Activated CD4-positive, alpha-beta T cell treated with anti-CD3 and anti-CD28 coated beads for 36 hours (primary cell): ENCODE measurements around the gene LDLRAD4. TPM values are rescaled to one million over a fixed set of nuclear protein-coding genes. Genes with fewer than 3 reads are reported as not detected.

ENCODE experiments used
- ATAC-seq: fragments of 200-7000 bp; cut with Tn5 transposase; one replicate; pipeline ENCODE4 v1.10.0; 2021; ENCODE audit warnings: mild to moderate bottlenecking, moderate library complexity
- CTCF ChIA-PET: fragments of 350-600 bp; sonication (Branson Sonifier 250); formaldehyde crosslinking; loops from one replicate; lab custom pipeline; 2021; ENCODE audit warnings: antibody characterized with exemption; lab: Charles Lee
- POLR2A ChIA-PET: fragments of 350-600 bp; sonication (Branson Sonifier 250); formaldehyde crosslinking; loops from one replicate; lab custom pipeline; 2021; ENCODE audit warnings: antibody characterized with exemption, inconsistent platforms; lab: Charles Lee
- DNase-seq: peaks from one replicate; pipeline ENCODE4 v3.0.0-alpha.2; 2020
- H3K27ac Mint-ChIP-seq: one replicate; pipeline ENCODE4 v1.8.0; 2021; ENCODE audit warnings: mixed read lengths
- H3K27me3 Mint-ChIP-seq: one replicate; pipeline ENCODE4 v1.8.0; 2021; ENCODE audit warnings: mixed read lengths
- H3K36me3 Mint-ChIP-seq: one replicate; pipeline ENCODE4 v1.8.0; 2021; ENCODE audit warnings: low read depth, mixed read lengths
- H3K4me1 Mint-ChIP-seq: one replicate; pipeline ENCODE4 v1.8.0; 2021; ENCODE audit warnings: mixed read lengths
- H3K4me3 Mint-ChIP-seq: one replicate; pipeline ENCODE4 v1.8.0; 2021; ENCODE audit warnings: mild to moderate bottlenecking, moderate library complexity, mixed read lengths
- H3K9me3 Mint-ChIP-seq: one replicate; pipeline ENCODE4 v1.8.0; 2021; ENCODE audit warnings: low read depth, mixed read lengths
- intact Hi-C, 2 experiments: fragments of 100-400 bp; cut with DNase I in 1 of 2; cut with micrococcal nuclease in 1 of 2; formaldehyde crosslinking; loops; one replicate each; pipeline versions ENCODE4 v1.14.2 to v1.15.1; 2022 to 2024; cut with DNase I, micrococcal nuclease
- total RNA-seq, 2 experiments: library from RNA; stranded (reverse); gene quantifications; one replicate each; pipeline ENCODE4 v1.2.3, GENCODE V29; 2021

The LDLRAD4 gene
- total RNA-seq, 2 experiments from 2014 or later: 29.3 to 32.2 TPM

DNA sequence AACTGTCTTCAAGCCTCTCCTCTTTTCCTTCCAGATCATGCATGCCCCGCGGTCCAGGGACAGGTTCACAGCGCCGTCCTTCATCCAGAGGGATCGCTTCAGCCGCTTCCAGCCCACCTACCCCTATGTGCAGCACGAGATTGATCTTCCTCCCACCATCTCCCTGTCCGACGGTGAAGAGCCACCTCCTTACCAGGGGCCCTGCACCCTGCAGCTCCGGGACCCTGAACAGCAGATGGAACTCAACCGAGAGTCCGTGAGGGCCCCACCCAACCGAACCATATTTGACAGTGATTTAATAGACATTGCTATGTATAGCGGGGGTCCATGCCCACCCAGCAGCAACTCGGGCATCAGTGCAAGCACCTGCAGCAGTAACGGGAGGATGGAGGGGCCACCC lies 426.5 kb downstream of the LDLRAD4 start:
- Mint-ChIP-seq H3K9me3 (no peaks in the 10 kb centered on the region), H3K4me3 (no peak overlapping the region), H3K27ac (no peak overlapping the region), H3K4me1 (no peaks in the 10 kb centered on the region), H3K36me3 (peaks cover 11% of the 10 kb centered on the region), H3K27me3 (no peaks in the 10 kb centered on the region)
- DNase-seq (no peak), ATAC-seq (no peak)
- POLR2A ChIA-PET: interaction anchor here (0.7 kb wide), 1 partner anchor 372 kb away, joined by 3 read pairs; no protein-coding TSS in a partner anchor
- CTCF ChIA-PET: no interaction called here
- intact Hi-C loops: no loop called here

DNA sequence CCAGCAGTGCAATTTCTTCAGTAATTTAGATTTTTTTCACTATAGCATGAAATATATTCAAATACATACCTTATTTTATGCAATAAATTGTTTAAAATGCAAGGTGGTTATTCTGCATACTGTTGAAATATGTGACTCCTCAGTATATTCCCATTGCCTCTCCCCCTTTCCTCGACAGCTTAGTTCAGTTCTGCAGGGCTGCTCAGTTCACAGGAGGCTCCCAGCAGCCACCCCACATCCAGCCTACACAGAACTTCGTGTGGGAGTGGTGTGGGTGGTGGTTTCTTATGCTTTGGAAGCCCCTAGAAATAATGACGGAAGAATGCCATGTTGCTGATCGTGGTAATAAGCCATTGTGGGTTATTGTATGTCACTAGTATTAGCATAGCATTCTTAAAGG lies 428.1 kb downstream of the LDLRAD4 start:
- ATAC-seq: no peak
- Mint-ChIP-seq H3K9me3 (no peaks in the 10 kb centered on the region), H3K4me3 (no peak overlapping the region), H3K4me1 (no peaks in the 10 kb centered on the region), H3K36me3 (peaks cover 9% of the 10 kb centered on the region), H3K27ac (no peak overlapping the region), H3K27me3 (no peaks in the 10 kb centered on the region)
- no peak for DNase-seq
- ChIA-PET CTCF (interaction anchor here (1.0 kb wide), 1 partner anchor 104 kb away, joined by 3 read pairs; no protein-coding TSS in a partner anchor), POLR2A (no interaction called here)
- intact Hi-C loops: no loop called here

DNA sequence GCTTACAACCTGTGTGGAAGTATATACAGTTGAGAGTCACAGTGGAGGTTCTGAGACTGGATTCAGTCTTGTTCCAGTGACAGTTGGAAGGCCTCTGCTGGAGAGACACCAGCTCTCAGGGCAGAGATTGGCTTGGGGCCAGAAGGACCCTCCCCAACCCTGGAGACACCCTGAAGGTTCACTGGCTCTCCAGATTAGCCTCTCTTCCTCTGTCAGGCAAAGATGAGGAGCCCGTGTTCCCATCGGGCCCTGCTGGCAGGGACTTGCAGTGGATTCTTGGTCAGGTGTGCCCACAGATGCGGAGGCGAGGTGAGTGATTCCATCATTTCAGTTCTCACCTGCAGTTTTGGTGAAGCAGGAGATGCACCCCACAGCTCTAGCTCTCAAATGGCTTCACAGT lies 429.2 kb downstream of the LDLRAD4 start:
- DNase-seq (no peak), ATAC-seq (no peak)
- POLR2A ChIA-PET: no interaction called here
- H3K4me3 Mint-ChIP-seq: no peak overlapping the region
- H3K36me3 Mint-ChIP-seq: peaks cover 9% of the 10 kb centered on the region
- CTCF ChIA-PET: interaction anchor here (1.0 kb wide), 1 partner anchor 103 kb away, joined by 3 read pairs; no protein-coding TSS in a partner anchor
- H3K27ac Mint-ChIP-seq: no peak overlapping the region
- H3K4me1 Mint-ChIP-seq: no peaks in the 10 kb centered on the region
- H3K27me3 Mint-ChIP-seq: no peaks in the 10 kb centered on the region
- H3K9me3 Mint-ChIP-seq: no peaks in the 10 kb centered on the region
- intact Hi-C loops: no loop called here

DNA sequence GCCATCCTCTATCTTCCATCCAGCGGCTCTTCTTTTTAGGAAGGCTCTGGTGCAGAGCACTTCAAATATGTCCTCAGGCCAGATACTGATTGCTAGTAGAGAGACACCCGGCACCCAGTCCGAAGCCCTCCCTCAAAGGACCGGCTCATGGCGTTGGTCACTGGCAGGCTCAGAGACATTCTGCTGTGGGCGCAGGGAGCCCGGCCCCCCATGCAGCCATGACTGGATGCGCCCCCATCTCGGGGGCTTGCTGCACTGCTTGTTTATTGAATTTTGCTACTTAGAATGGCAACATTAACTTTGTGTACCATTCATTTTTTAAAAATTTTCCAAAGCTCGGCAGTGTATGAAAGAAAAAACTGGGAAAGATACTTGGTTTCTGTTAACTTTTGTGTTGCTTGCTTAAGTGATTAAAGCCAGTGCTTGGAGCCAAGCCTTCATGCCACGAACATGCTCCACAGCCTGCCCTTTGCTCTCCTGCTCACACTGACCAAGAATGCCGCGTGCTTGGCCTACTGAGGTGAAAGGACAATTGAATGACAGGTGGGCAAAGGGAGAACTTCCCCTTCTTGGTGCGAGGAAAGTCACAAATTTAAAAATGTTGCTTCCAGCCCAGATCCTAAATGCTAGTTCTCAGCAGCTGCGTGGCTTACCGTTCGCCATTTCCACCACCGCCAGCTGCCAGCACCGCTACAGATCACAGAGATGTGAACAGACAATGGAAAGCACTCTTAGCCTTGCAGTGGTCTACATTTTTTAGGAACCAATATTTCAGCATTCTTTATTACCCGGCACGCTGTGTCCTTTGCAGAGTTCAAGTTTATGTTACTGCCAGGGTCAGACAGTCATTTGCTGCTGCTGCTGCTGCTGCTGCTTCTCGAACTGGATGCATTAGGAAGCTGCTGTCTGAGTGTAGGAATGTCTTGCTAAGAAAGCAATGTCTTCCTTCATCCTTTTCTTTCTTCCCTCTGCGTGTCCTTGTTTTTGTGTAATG lies 431.1 kb downstream of the LDLRAD4 start:
- CTCF ChIA-PET: no interaction called here
- ATAC-seq: no peak
- Mint-ChIP-seq H3K4me1 (no peaks in the 10 kb centered on the region), H3K27me3 (no peaks in the 10 kb centered on the region), H3K36me3 (peaks cover 9% of the 10 kb centered on the region), H3K4me3 (no peak overlapping the region), H3K9me3 (no peaks in the 10 kb centered on the region), H3K27ac (no peak overlapping the region)
- no peak for DNase-seq
- intact Hi-C loops: no loop called here
- POLR2A ChIA-PET: no interaction called here

DNA sequence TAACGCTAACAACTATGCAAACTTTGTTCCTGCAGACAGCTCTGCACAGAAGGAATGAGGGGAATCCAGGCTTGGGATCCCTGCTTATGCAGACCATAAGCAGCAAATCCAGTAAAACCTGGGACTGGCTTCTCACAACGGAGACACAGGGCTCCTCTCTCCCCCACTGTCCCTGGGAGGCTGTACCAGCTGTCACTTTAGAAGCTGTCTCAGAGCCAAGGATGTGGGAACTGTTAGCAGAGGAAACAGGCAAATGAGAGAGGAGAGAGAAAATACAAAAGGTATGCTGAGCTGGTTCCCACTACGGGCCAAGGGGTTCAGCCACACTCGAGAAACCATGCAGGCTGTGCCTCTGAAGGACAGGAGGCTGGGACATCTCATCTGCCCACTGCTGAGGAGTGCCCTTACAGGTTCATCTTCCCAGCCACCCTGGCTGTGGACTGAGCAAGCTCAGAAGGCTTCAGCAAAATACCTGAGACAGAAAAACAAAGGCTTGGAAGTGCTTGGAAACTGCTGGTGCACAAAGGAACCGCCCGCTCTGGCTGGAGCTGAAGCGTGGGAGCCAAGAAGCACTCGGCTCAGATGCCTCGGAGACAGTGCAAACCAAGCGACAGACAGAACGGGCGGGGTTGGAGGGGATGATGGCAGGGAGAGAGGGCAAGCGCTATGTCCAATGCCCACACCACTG lies 435.3 kb downstream of the LDLRAD4 start:
- Mint-ChIP-seq H3K36me3 (no peaks in the 10 kb centered on the region), H3K9me3 (no peaks in the 10 kb centered on the region), H3K27ac (no peak overlapping the region), H3K4me1 (peaks cover 4% of the 10 kb centered on the region), H3K4me3 (no peak overlapping the region), H3K27me3 (no peaks in the 10 kb centered on the region)
- ATAC-seq (no peak), DNase-seq (no peak)
- intact Hi-C loops: no loop called here
- POLR2A ChIA-PET: no interaction called here
- CTCF ChIA-PET: no interaction called here

DNA sequence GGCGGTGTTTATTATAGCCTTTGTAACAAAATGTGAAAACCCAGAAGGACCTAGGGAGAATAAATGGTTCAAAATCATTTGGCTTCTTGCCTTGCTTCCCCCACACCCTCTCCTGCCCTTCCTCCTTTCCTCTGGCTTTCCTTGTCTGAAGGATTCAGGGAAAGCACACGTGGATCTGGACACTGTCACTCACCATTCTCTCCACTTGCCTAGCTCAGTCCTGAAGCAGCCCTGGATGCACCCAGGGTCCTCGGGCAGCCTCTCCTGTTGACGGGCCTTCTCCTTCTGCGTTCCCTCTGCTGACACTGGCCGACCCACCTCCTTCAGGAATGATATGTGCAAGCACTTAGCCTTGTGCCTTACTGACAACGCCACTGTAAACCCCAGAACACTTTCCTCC lies 439.4 kb downstream of the LDLRAD4 start:
- no peak for DNase-seq
- intact Hi-C loops: no loop called here
- ATAC-seq: no peak
- no peaks in the 10 kb centered on the region for H3K27me3 Mint-ChIP-seq
- POLR2A ChIA-PET: no interaction called here
- CTCF ChIA-PET: no interaction called here
- no peaks in the 10 kb centered on the region for H3K9me3 Mint-ChIP-seq
- H3K4me1 Mint-ChIP-seq: peaks cover 7% of the 10 kb centered on the region
- no peak overlapping the region for H3K4me3 Mint-ChIP-seq
- H3K27ac Mint-ChIP-seq: no peak overlapping the region
- peaks cover 6% of the 10 kb centered on the region for H3K36me3 Mint-ChIP-seq

DNA sequence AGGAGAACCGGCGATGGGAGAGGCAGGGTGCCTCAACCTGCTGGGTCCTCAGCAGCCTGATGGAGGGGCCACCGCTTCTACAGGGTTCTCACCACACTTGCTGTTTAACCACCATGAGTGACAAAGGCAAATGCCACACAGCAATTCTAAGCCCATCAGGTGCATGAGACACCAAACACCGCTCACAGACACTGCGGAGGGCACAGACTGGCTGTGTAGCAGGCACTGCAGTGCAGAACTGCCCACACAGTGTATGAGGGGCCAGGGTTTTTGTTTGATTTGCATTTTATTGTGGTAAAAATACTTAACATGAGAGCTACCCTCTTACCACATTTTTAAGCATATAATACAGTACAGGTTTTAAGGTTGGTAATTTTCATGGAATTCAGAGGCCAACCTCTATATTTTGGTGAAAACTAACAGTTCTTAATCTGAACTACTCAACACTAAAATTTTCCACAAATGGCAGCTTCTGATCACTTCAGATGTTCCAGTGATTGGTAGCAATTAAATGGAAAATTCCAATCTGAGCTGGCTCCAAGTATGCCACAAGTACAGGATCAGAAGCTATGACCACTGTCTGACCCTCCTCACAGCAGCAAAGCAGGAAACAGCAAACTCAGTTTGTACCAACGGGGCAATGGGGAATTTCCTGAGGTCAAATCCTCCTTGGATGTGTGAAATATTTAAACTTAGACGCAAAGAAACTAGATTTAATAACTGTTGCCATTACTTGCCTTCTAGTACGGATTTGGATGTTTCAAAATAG lies 440.1 kb downstream of the LDLRAD4 start:
- no peak overlapping the region for H3K27ac Mint-ChIP-seq
- intact Hi-C loops: no loop called here
- ATAC-seq (peak; percentile 26), DNase-seq (peak; percentile 11)
- no peaks in the 10 kb centered on the region for H3K9me3 Mint-ChIP-seq
- POLR2A ChIA-PET: no interaction called here
- H3K4me1 Mint-ChIP-seq: peaks cover 7% of the 10 kb centered on the region
- no peaks in the 10 kb centered on the region for H3K27me3 Mint-ChIP-seq
- peaks cover 9% of the 10 kb centered on the region for H3K36me3 Mint-ChIP-seq
- CTCF ChIA-PET: interaction anchor here (0.6 kb wide), 1 partner anchor 42 kb away, joined by 3 read pairs; no protein-coding TSS in a partner anchor
- no peak overlapping the region for H3K4me3 Mint-ChIP-seq

DNA sequence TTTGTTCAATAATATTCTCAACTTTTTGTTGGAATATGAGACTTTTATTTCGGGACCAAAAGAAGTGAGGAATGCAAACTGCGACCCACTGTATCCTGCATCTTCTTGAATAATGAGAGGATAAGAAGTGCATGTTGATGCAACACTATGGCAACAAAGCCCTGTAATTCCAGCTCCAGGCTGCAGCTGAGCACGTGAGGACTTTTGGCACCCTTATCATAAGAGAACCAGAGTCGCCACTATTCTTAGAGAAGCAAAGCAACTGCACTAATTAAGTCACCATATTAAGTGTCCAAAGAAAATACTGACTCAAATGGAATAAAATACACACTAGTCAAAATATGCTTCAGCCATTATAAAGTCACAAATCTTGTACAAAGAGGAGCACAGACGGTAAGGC lies 441.9 kb downstream of the LDLRAD4 start:
- no peaks in the 10 kb centered on the region for H3K27me3 Mint-ChIP-seq
- ChIA-PET POLR2A (no interaction called here), CTCF (no interaction called here)
- DNase-seq (no peak), ATAC-seq (no peak)
- H3K4me1 Mint-ChIP-seq: peaks cover 7% of the 10 kb centered on the region
- no peak overlapping the region for H3K4me3 Mint-ChIP-seq
- intact Hi-C loops: loop anchor here in 1 of 2 experiments (10.0 kb wide), 1 partner anchor 144 kb away; no protein-coding TSS in a partner anchor
- no peaks in the 10 kb centered on the region for H3K9me3 Mint-ChIP-seq
- H3K36me3 Mint-ChIP-seq: peaks cover 12% of the 10 kb centered on the region
- H3K27ac Mint-ChIP-seq: no peak overlapping the region

DNA sequence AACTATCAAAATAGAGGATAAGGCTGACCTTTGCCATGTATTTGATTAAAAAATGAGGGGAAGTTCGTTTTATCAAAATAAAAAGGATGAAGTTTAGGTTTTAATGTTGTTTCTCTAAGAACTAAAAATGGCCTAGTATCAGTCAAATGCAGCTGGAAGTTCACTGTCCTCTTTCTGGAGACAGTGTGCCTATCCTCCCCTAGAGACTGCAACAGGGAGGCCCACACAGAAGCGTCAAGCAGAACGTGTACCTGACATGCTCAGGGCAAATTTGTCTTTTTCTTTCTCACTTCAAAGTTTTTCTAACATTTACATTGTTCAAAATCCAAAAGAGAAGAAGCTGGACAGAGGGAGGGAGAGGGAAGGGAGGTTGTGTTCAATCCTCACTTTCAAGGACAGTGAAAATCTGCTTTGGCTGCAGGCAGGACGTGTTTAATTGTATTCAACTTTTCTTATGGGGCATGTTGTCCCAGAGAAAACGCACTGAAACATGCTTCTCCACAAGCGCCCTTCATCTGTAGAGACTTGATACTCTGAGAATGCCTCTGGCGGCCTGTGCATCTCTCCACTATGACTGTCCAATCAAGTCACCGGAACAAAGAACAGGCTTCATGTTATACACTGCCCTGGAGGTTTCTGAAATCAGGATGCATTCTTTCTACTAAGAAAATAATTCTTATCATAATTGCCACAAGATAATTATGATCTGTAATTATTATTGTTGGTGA lies 442.7 kb downstream of the LDLRAD4 start:
- CTCF ChIA-PET: interaction anchor here (0.7 kb wide), 1 partner anchor 656 kb away, joined by 3 read pairs; no protein-coding TSS in a partner anchor
- H3K27ac Mint-ChIP-seq: no peak overlapping the region

DNA sequence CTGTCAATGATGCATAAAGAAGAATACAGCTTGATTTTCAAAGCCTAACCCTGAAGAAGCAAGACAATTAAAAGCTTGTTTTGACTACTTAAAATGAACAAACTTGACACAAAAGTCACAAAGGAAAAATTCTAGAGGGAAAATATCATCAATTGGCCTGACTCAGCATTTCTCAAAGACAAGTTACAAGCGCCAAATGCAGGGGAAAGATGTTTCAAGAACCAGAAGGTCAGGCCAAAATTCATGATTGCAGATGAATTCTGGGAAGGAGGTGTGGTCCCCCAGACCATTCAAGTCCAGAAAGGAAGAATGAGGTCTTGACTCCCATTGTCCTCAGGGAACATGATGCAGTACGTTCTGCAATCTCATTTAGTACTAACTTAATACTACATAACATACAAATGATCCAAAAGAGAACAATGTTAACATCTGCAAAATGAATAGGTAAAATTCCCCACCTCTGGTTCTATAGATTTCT lies 443.3 kb downstream of the LDLRAD4 start:
- peaks cover 7% of the 10 kb centered on the region for H3K4me1 Mint-ChIP-seq
- POLR2A ChIA-PET: no interaction called here
- no peak overlapping the region for H3K27ac Mint-ChIP-seq
- DNase-seq (no peak), ATAC-seq (no peak)
- intact Hi-C loops: loop anchor here in 1 of 2 experiments (10.0 kb wide), 1 partner anchor 143 kb away; no protein-coding TSS in a partner anchor
- no peaks in the 10 kb centered on the region for H3K9me3 Mint-ChIP-seq
- peaks cover 15% of the 10 kb centered on the region for H3K36me3 Mint-ChIP-seq
- no peak overlapping the region for H3K4me3 Mint-ChIP-seq
- CTCF ChIA-PET: interaction anchor here (0.5 to 0.6 kb wide), 2 partner anchors 10 to 162 kb away, joined by 3 read pairs; partner anchors contain the start of gene MC5R
- no peaks in the 10 kb centered on the region for H3K27me3 Mint-ChIP-seq

More for the DNA sequence above, 442.7 kb downstream of the LDLRAD4 start:
- DNase-seq (no peak), ATAC-seq (no peak)
- H3K27me3 Mint-ChIP-seq: no peaks in the 10 kb centered on the region
- no peaks in the 10 kb centered on the region for H3K9me3 Mint-ChIP-seq
- H3K4me1 Mint-ChIP-seq: peaks cover 7% of the 10 kb centered on the region
- POLR2A ChIA-PET: no interaction called here
- no peak overlapping the region for H3K4me3 Mint-ChIP-seq
- intact Hi-C loops: loop anchor here in 1 of 2 experiments (10.0 kb wide), 1 partner anchor 144 kb away; no protein-coding TSS in a partner anchor
- H3K36me3 Mint-ChIP-seq: peaks cover 12% of the 10 kb centered on the region
